ENCODE results near the gene PGAP6. TPM values are rescaled to one million over a fixed set of nuclear protein-coding genes. Genes with fewer than 3 reads are reported as not detected.
A peak's percentile ranks its signal among the peaks of the same experiment; 100 is the strongest.
"Not testable (repeated sequence)": the region's sequence is repeated elsewhere in the genome, so short reads cannot be mapped to it uniquely, and the experiment has no call there.

Gene PGAP6
- polyA plus RNA-seq, 3 donors from 2014 or later = 16.0 to 35.9 (median 23.7) TPM

DNA sequence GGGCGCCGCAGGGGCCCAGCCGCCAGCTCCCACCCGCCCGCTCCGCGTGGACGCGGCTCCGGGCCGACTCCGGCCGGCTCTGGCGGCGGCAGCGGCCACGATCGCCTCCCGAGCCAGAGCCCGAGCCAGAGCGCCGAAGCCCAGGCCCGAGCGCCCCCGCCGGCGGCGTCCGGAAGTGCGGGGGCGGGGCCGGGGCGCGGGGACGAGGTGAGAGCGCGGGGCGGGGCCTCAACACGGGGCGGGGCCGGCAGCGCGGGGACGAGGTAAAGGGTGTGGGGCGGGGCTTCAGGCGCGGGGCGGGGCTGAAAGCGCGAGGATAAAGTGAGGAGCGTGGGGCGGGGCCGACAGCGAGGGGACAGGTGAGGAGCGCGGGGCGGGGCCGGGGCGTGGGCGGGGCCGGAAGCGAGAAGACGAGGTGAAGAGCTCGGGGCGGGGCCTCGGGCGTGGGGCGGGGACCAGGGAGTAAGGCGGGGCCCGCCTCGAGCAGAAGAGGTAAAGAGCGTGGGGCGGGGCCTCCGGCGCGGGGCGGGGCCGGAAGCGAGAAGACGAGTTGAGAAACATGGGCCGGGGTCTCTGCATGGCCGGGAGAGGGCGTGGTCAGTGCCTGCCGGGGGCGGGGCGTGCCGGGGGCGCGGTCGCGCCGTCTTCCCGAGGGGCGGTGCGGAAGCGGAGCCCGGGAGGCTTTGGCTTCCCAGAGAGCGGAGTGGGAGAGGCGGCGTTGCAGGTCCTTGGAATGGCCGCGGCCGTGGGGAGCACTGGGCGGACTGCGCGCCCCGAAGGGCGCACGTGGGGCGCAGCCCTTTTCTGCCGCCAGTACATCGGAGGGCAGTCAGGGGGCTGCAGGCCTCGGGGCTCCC is 29.0 kb downstream of the PGAP6 start, which contains the start of gene AXIN1:
Gene AXIN1, minus strand, starts transcription at position 177 of the 857 bp plus-strand sequence. CDS start 5,698 bp downstream, outside the sequence.
- DNase-seq = peak; percentile 93 to 96 (median 94)
- no peaks in the 10 kb centered on the region for H3K9me3 Mint-ChIP-seq
- peaks cover 0 to 6% (median 6%) of the 10 kb centered on the region in 3 donors for H3K36me3 Mint-ChIP-seq
- peaks cover 64 to 67% of the 10 kb centered on the region in 2 donors for H3K4me1 Mint-ChIP-seq
- H3K27me3 Mint-ChIP-seq (ENCODE audit: low read depth in 3 of 3) = peaks cover 6 to 28% (median 8%) of the 10 kb centered on the region in 3 donors
- peak within 1 kb of the TSS; percentile 93 to 98 (median 96) for H3K27ac Mint-ChIP-seq
- H3K4me3 Mint-ChIP-seq = peak within 1 kb of the TSS; percentile 92 to 98 (median 96)

DNA sequence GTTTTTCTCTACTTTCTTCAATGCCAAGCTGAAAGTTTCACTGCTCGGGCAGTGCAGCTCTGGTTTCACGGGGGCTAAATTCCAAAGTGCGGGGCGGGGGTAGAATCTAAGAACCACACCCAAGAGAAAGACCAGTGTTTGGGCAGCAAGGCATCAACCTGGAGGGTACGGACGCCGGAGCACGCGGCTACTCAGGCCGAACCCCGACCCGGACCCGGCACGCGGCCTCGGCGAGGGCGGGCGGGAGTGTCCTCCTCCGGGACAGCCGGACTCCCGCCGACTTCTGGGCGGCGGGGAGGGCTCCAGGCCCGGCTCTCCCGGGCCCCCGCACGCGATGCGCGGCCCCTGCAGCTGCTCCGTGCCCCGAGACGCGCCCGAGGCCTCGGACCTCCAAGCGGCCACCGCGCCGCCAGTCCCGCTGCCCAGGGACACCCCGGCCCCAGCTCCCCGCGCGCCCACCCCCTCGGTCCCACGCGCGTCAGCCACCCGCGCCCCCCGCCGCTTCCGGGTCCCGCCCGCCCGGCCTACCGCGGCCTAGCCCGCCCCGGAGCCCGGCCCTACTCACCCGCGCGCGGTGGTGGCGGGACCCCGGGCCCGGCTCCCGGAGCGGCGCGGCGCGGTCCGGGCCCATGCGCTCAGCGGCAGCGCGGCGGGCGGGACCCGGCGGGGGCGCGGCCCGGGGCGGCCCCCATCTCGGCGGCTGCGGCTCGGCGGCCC is 29.8 kb downstream of the PGAP6 start:
- Mint-ChIP-seq H3K27ac (peak overlapping the region; percentile 90 to 98 (median 96)), H3K36me3 (peaks cover 6 to 13% (median 6%) of the 10 kb centered on the region in 3 donors), H3K4me3 (peak overlapping the region; percentile 90 to 96 (median 92)), H3K27me3 (ENCODE audit: low read depth in 3 of 3) (peaks cover 6 to 28% (median 9%) of the 10 kb centered on the region in 3 donors), H3K4me1 (peaks cover 72% of the 10 kb centered on the region in 2 donors), H3K9me3 (no peaks in the 10 kb centered on the region)
- DNase-seq = no peak

DNA sequence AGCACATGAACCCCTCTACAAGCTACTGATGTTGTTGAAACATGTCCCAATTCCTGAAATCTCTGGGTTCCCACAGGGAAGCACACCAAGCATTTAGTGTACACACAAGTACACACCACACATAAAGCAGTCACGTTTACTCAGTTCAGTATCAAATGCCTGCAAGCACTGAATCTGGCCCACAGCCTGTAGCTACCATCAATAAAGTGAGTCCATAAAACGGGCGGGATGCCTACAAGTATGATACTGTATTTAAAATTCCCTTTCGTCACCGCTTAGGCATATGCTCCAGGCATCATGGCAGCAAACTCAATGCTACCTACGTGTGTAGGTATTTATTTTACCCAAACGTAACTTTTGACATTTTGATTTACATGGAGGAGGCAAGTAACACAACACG is 31.6 kb downstream of the PGAP6 start:
- Mint-ChIP-seq H3K27ac (peak overlapping the region; percentile 89 to 98 (median 96)), H3K9me3 (no peaks in the 10 kb centered on the region), H3K4me3 (peak overlapping the region; percentile 74 to 94 (median 92)), H3K36me3 (peaks cover 16 to 27% (median 16%) of the 10 kb centered on the region in 3 donors), H3K27me3 (ENCODE audit: low read depth in 3 of 3) (peaks cover 5 to 28% (median 9%) of the 10 kb centered on the region in 3 donors), H3K4me1 (peaks cover 75 to 78% of the 10 kb centered on the region in 2 donors)
- no peak for DNase-seq

DNA sequence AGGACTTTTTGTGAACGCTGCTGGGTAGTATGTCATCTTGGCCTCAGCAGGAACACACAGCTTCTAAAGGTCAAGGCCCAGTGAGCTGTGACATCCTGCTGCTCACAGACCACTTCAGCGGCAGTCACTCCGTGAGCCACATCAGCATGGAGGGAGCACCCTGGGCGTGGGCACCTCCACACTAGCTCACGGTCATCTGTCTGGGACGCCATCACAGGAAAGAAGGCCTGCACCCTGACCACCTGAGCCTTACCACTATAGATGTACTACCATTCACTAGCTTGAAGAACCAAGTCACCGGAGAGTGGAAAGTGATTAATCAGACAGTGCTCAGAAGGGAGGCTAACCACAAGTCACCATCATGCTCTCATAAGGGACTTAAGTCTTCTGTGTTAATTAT is 32.6 kb downstream of the PGAP6 start:
- Mint-ChIP-seq H3K9me3 (no peaks in the 10 kb centered on the region), H3K36me3 (peaks cover 22 to 34% (median 23%) of the 10 kb centered on the region in 3 donors), H3K4me3 (peak overlapping the region; percentile 69 to 94 (median 90)), H3K4me1 (peaks cover 77 to 78% of the 10 kb centered on the region in 2 donors), H3K27ac (peak overlapping the region; percentile 89 to 98 (median 96)), H3K27me3 (ENCODE audit: low read depth in 3 of 3) (peaks cover 5 to 25% (median 9%) of the 10 kb centered on the region in 3 donors)
- DNase-seq = peak in 1 of 3 donors; percentile 44

DNA sequence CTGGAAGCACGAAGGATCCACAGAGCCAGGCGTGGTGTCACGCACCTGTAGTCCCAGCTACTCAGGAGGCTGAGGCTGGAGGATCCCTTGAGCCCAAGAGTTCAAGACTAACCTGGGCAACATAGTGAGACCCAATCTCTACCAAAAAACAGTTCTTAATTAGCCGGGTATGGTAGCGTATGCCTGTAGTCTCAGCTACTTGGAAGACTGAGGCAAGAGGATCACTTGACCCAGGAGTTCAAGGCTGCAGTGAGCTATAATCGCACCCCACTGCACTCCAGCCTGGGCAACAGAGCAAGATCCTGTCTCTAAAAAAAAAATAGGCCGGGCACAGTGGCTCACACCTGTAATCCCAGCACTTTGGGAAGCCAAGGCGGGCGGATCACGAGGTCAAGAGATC is 33.3 kb downstream of the PGAP6 start:
- H3K9me3 Mint-ChIP-seq, DNase-seq: not testable (repeated sequence)
- Mint-ChIP-seq H3K4me1 (peaks cover 74 to 75% of the 10 kb centered on the region in 2 donors), H3K27me3 (ENCODE audit: low read depth in 3 of 3) (peaks cover 8 to 24% (median 10%) of the 10 kb centered on the region in 3 donors), H3K27ac (peak overlapping the region; percentile 69 to 96 (median 90)), H3K36me3 (peaks cover 22 to 34% (median 23%) of the 10 kb centered on the region in 3 donors), H3K4me3 (peak overlapping the region; percentile 40 to 77 (median 68))

DNA sequence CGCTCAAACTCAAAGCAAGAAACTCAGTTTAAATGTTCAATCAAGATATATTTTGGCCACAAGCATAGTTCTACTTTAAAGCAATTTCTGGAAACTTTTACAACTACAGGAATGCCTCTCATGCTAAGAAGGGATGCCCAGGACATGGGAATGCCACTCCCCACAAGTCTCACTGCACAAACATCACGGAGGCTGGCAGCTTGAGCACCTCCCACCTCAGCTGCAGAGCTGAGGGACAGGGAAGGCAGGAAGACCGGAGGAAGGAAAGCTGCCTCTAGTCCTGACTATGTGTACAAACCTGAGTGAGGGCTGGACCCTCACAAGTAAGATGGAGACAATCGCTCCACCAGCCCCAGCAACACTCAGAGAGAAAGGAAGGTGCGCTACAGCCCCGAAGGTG is 34.6 kb downstream of the PGAP6 start:
- H3K4me3 Mint-ChIP-seq = peak overlapping the region; percentile 8 to 77 (median 65)
- peaks cover 86 to 87% of the 10 kb centered on the region in 2 donors for H3K4me1 Mint-ChIP-seq

DNA sequence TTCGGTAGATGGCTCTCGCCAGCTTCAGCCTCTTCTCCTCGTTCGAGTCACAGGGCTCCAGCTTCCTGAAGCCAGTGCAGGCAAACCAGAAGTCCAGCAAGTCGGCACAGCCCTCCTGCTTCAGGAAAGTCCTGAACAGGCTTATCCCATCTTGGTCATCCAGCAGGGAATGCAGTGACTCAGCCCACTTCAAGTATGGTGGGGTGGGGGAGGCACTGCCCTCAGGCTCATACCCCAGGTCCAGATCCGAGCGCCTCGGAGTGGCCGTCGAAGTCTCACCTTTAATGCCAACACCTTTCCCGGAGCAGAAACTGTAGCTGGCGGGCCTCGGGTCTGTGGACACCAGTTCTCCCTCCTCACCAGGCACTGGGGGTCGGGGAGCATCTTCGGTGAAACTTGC is 35.2 kb downstream of the PGAP6 start:
- Mint-ChIP-seq H3K9me3 (no peaks in the 10 kb centered on the region), H3K27me3 (ENCODE audit: low read depth in 3 of 3) (peaks cover 3 to 33% (median 20%) of the 10 kb centered on the region in 3 donors), H3K4me1 (peaks cover 92% of the 10 kb centered on the region in 2 donors), H3K36me3 (peaks cover 31 to 49% (median 33%) of the 10 kb centered on the region in 3 donors), H3K4me3 (peak overlapping the region in 3 of 5 donors; percentile 12 to 79 (median 39)), H3K27ac (peak overlapping the region; percentile 59 to 84 (median 70))
- no peak for DNase-seq

More for the DNA sequence above, 34.6 kb downstream of the PGAP6 start:
- Mint-ChIP-seq H3K36me3 (peaks cover 26 to 43% (median 28%) of the 10 kb centered on the region in 3 donors), H3K27ac (peak overlapping the region; percentile 69 to 96 (median 90)), H3K27me3 (ENCODE audit: low read depth in 3 of 3) (peaks cover 3 to 30% (median 16%) of the 10 kb centered on the region in 3 donors), H3K9me3 (no peaks in the 10 kb centered on the region)
- DNase-seq = no peak

DNA sequence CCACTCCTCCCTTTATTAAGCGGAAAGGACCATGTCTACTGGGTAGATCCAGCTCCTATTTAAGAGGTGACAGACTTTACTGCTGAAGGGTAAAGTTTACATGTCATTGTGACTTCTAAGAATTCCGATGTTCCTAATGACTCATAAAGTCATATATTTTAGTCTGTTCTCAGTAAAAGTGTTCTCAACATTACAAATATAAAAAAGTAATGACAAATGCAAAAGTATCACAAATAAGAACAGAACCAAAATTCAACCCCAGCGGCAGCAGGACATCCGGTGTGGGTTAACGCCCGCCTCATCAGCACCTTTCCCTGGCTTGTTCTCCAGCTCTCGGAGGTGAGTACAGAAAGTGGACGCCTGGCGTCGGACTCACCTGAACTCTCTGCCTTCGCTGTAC is 36.0 kb downstream of the PGAP6 start:
- H3K4me3 Mint-ChIP-seq = peak overlapping the region; percentile 27 to 79 (median 51)
- DNase-seq = no peak
- peak overlapping the region; percentile 59 to 84 (median 72) for H3K27ac Mint-ChIP-seq
- H3K27me3 Mint-ChIP-seq (ENCODE audit: low read depth in 3 of 3) = peaks cover 4 to 30% (median 20%) of the 10 kb centered on the region in 3 donors
- H3K36me3 Mint-ChIP-seq = peaks cover 32 to 50% (median 33%) of the 10 kb centered on the region in 3 donors
- peaks cover 88 to 89% of the 10 kb centered on the region in 2 donors for H3K4me1 Mint-ChIP-seq
- no peaks in the 10 kb centered on the region for H3K9me3 Mint-ChIP-seq

DNA sequence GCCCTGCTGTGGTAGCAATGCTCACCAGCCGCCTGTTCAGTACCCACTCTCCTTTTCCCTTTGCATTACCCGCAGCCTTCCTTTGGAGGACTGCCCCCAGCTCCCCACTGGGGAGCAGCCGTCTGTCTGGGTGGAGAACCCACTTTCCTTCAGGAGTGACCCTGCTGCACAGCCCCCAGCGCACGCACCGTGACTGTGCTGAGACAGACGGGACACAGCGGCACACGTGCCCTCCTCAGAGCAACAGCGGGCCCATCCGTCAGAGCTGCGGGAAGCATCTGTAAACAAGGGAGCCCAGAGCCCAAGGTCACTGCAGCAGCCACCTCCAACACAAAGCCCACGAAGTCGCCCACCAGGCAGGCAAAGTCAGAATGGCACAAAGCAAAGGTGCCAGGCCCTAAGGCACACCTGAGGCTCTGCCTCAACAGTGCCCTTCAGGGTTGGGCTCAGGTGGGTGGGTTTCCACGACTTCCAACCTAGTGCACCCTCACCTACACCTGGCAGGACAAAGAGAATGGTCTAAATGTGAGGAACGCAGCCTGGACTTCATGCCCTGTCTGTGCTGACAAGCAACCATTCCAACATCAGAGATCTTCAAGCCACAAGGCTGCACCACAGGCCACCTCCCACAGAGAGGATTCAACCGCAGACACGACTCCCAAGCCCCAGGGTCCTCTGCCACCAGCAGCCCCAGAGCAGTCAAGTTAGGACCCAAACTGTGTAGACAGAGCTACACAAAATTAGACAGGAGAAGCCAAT is 39.1 kb downstream of the PGAP6 start:
- H3K27me3 Mint-ChIP-seq (ENCODE audit: low read depth in 3 of 3) = peaks cover 16 to 43% (median 28%) of the 10 kb centered on the region in 3 donors
- H3K9me3 Mint-ChIP-seq = no peaks in the 10 kb centered on the region
- peak overlapping the region; percentile 77 to 87 (median 81) for H3K4me3 Mint-ChIP-seq
- H3K27ac Mint-ChIP-seq = peak overlapping the region; percentile 80 to 96 (median 90)
- peaks cover 85 to 89% of the 10 kb centered on the region in 2 donors for H3K4me1 Mint-ChIP-seq
- DNase-seq = no peak
- H3K36me3 Mint-ChIP-seq = peaks cover 26 to 42% (median 39%) of the 10 kb centered on the region in 3 donors

DNA sequence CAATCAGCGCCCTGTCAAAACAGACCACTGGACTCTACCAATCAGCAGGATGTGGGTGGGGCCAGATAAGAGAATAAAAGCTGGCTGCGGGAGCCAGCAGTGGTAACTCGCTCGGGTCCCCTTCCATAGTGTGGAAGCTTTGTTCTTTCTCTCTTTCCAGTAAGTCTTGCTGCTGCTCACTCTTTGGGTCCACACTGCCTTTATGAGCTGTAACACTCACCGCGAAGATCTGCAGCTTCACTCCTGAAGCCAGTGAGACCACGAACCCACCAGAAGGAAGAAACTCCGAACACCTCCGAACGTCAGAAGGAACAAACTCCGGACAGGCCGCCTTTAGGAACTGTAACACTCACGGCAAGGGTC is 39.8 kb downstream of the PGAP6 start:
- Mint-ChIP-seq H3K36me3 (peaks cover 26 to 37% (median 34%) of the 10 kb centered on the region in 3 donors), H3K4me3 (peak overlapping the region; percentile 77 to 87 (median 81)), H3K4me1 (peaks cover 83 to 89% of the 10 kb centered on the region in 2 donors), H3K27me3 (ENCODE audit: low read depth in 3 of 3) (peaks cover 16 to 43% (median 28%) of the 10 kb centered on the region in 3 donors), H3K27ac (peak overlapping the region; percentile 80 to 96 (median 90))
- not testable (repeated sequence) for H3K9me3 Mint-ChIP-seq
- DNase-seq = peak in 1 of 3 donors; percentile 42

DNA sequence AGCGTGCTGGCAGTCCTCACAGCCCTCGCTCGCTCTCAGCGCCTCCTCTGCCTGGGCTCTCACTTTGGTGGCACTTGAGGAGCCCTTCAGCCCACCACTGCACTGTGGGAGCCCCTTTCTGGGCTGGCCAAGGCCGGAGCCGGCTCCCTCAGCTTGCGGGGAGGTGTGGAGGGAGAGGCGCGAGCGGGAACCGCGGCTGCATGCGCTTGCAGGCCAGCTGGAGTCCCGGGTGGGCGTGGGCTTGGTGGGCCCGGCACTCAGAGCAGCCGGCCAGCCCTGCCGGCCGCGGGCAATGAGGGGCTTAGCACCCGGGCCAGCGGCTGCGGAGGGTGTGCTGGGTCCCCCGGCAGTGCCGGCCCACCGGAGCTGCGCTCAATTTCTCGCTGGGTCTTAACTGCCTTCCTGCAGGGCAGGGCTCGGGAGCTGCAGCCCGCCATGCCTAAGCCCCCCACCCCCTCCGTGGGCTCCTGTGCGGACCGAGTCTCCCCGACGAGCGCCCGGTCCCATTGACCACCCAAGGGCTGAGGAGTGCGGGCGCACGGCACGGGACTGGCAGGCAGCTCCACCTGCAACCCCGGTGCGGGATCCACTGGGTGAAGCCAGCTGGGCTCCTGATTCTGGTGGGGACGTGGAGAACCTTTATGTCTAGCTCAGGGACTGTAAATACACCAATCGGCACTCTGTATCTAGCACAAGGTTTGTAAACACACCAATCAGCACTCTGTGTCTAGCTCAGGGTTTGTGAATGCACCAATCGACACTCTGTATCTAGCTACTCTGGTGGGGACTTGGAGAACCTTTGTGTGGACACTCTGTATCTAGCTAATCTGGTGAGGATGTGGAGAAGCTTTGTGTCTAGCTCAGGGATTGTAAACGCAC is 40.4 kb downstream of the PGAP6 start:
- not testable (repeated sequence) for H3K9me3 Mint-ChIP-seq, DNase-seq
- Mint-ChIP-seq H3K4me3 (peak overlapping the region; percentile 77 to 89 (median 81)), H3K27me3 (ENCODE audit: low read depth in 3 of 3) (peaks cover 16 to 43% (median 33%) of the 10 kb centered on the region in 3 donors), H3K4me1 (peaks cover 82 to 89% of the 10 kb centered on the region in 2 donors), H3K36me3 (peaks cover 26 to 34% (median 30%) of the 10 kb centered on the region in 3 donors), H3K27ac (peak overlapping the region; percentile 90 to 96 (median 95))
